ENCODE data around the gene TENT5A.

The TENT5A gene

DNA sequence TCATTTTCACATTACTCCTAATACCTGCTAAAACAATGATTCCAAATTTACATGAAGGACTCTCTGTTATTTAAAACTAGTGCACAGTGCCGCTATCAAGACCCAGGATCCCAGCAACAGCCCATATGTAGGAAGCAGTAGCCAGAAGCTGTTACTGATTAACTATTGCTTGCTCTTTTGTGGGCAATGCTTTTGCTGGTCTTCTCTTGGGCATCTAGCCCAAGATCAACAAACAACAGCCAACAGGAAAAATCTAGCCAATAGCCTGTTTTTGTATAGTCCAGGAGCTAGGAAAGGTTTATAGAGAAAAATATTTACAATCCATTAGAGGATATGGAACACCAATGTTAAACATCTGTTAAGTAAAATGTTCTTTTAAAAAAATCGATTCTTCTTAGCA lies 22.1 kb upstream of the TENT5A start:
- POLR2A ChIA-PET, result no interaction called here
- Histone ChIP-seq H3K9me3 (ENCODE audit: control insufficient read depth, insufficient read depth, low read depth, low read length) (no peaks in the 10 kb centered on the region), H3K4me1 (ENCODE audit: control insufficient read depth, insufficient read depth, low read length) (no peaks in the 10 kb centered on the region), H3K4me3 (ENCODE audit: low read depth, low read length) (no peak overlapping the region), H3K27ac (ENCODE audit: extremely low read depth, low read depth, low read length) (no peak overlapping the region), H3K36me3 (ENCODE audit: control insufficient read depth in 2 of 2, insufficient read depth in 1 of 2, low read length in 2 of 2) (no peaks in the 10 kb centered on the region)
- TF ChIP-seq, protein P1, sequence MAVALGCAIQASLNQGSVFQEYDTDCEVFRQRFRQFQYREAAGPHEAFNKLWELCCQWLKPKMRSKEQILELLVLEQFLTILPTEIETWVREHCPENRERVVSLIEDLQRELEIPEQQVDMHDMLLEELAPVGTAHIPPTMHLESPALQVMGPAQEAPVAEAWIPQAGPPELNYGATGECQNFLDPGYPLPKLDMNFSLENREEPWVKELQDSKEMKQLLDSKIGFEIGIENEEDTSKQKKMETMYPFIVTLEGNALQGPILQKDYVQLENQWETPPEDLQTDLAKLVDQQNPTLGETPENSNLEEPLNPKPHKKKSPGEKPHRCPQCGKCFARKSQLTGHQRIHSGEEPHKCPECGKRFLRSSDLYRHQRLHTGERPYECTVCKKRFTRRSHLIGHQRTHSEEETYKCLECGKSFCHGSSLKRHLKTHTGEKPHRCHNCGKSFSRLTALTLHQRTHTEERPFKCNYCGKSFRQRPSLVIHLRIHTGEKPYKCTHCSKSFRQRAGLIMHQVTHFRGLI (tag by site-specific recombination; IDR thresholded peaks at IDR 0.05), result no peak
- TF ChIP-seq ZFP69B (tag by site-specific recombination; IDR thresholded peaks at IDR 0.05) (no peak), TCF7L2 (IDR thresholded peaks at IDR 0.05; ENCODE audit: borderline replicate concordance, low read depth, low read length) (no peak), ZNF529 (tag by site-specific recombination; IDR thresholded peaks at IDR 0.05; ENCODE audit: insufficient replicate concordance) (no peak), ZFHX2 (tag by site-specific recombination; conservative IDR thresholded peaks at IDR 0.05) (no peak), GLIS1 (tag by site-specific recombination; IDR thresholded peaks at IDR 0.05) (no peak), ZNF311 (tag by site-specific recombination; IDR thresholded peaks at IDR 0.05; ENCODE audit: borderline replicate concordance) (no peak), ZNF654 (tag by site-specific recombination; IDR thresholded peaks at IDR 0.05; ENCODE audit: low read depth) (no peak)
- CTCF ChIA-PET, result interaction anchor here (0.6 kb wide), 1 partner anchor 8 kb away, joined by 3 read pairs; no protein-coding TSS in a partner anchor

DNA sequence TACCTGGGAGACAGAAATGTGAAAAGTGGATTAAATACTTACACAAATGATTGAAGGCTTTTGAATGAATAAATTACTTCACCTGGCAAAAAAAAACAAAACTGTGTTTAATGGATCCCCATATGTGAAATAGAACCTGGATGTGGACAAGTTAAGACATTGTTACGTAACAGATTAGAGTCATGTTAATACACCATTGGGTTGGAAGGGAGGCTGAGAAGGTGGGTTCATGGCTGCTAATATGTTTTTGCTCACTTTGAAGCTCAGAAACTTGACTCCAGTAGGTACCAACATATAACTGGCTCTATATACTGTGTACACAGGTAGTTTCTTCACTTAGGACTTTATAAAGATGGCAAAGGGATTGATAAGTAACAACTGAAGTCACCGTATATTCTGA lies 21.4 kb upstream of the TENT5A start:
- Histone ChIP-seq H3K36me3 (ENCODE audit: control insufficient read depth in 2 of 2, insufficient read depth in 1 of 2, low read length in 2 of 2) (no peaks in the 10 kb centered on the region), H3K4me3 (ENCODE audit: low read depth, low read length) (no peak overlapping the region), H3K9me3 (ENCODE audit: control insufficient read depth, insufficient read depth, low read depth, low read length) (no peaks in the 10 kb centered on the region), H3K27ac (ENCODE audit: extremely low read depth, low read depth, low read length) (no peak overlapping the region), H3K4me1 (ENCODE audit: control insufficient read depth, insufficient read depth, low read length) (no peaks in the 10 kb centered on the region)
- TF ChIP-seq ZNF112 (tag by site-specific recombination; IDR thresholded peaks at IDR 0.05) (no peak), ZNF302 (tag by site-specific recombination; IDR thresholded peaks at IDR 0.05; ENCODE audit: low read depth) (no peak), ZEB2 (tag by site-specific recombination; IDR thresholded peaks at IDR 0.05) (no peak), ZNF600 (tag by site-specific recombination; IDR thresholded peaks at IDR 0.05) (no peak)
- TF ChIP-seq, protein P2, sequence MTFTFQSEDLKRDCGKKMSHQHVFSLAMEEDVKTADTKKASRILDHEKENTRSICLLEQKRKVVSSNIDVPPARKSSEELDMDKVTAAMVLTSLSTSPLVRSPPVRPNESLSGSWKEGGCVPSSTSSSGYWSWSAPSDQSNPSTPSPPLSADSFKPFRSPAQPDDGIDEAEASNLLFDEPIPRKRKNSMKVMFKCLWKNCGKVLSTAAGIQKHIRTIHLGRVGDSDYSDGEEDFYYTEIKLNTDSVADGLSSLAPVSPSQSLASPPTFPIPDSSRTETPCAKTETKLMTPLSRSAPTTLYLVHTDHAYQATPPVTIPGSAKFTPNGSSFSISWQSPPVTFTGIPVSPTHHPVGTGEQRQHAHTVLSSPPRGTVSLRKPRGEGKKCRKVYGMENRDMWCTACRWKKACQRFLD (tag by site-specific recombination; IDR thresholded peaks at IDR 0.05), result no peak
- POLR2A ChIA-PET, result no interaction called here
- CTCF ChIA-PET, result no interaction called here

DNA sequence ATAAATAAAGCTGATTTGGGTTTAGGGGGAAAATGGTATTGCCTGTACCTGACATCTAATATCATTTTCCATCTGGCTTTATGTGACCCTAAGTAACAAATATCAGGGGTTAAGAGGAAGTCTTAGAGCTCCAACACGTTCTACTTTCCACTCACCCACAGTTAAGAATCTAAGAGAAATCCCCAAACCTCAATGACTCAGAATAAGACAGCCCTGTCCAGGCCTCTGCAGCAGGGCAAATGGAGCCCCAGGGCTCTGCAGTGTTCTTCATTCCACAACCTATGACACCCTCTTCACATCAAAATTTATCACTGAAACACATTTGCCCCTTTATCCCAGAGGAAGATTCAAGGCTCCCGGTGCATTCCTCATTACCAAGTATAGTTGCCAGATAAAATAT lies 20.3 kb upstream of the TENT5A start:
- TF ChIP-seq ZNF10 (tag by site-specific recombination; IDR thresholded peaks at IDR 0.05), result no peak
- no peak for TF ChIP-seq KLF10 (tag by site-specific recombination; IDR thresholded peaks at IDR 0.05)
- TF ChIP-seq, protein P3, sequence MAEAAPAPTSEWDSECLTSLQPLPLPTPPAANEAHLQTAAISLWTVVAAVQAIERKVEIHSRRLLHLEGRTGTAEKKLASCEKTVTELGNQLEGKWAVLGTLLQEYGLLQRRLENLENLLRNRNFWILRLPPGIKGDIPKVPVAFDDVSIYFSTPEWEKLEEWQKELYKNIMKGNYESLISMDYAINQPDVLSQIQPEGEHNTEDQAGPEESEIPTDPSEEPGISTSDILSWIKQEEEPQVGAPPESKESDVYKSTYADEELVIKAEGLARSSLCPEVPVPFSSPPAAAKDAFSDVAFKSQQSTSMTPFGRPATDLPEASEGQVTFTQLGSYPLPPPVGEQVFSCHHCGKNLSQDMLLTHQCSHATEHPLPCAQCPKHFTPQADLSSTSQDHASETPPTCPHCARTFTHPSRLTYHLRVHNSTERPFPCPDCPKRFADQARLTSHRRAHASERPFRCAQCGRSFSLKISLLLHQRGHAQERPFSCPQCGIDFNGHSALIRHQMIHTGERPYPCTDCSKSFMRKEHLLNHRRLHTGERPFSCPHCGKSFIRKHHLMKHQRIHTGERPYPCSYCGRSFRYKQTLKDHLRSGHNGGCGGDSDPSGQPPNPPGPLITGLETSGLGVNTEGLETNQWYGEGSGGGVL (tag by site-specific recombination; IDR thresholded peaks at IDR 0.05), result no peak
- no peak for TF ChIP-seq ZNF311 (tag by site-specific recombination; IDR thresholded peaks at IDR 0.05; ENCODE audit: borderline replicate concordance)
- TF ChIP-seq ZNF184 (tag by site-specific recombination; IDR thresholded peaks at IDR 0.05), result no peak
- TF ChIP-seq, protein P4, sequence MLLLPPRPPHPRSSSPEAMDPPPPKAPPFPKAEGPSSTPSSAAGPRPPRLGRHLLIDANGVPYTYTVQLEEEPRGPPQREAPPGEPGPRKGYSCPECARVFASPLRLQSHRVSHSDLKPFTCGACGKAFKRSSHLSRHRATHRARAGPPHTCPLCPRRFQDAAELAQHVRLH (tag by site-specific recombination; IDR thresholded peaks at IDR 0.05), result no peak
- TF ChIP-seq ZNF2 (tag by site-specific recombination; IDR thresholded peaks at IDR 0.05), result no peak
- no peak for TF ChIP-seq ZNF529 (tag by site-specific recombination; IDR thresholded peaks at IDR 0.05; ENCODE audit: insufficient replicate concordance)
- no peak for TF ChIP-seq ZNF140 (tag by site-specific recombination; IDR thresholded peaks at IDR 0.05)
- no peak for TF ChIP-seq HOXC10 (CRISPR knock-in tag; IDR thresholded peaks at IDR 0.05)
- no peak for TF ChIP-seq GLIS2 (tag by site-specific recombination; IDR thresholded peaks at IDR 0.05)
- Histone ChIP-seq H3K9me3 (ENCODE audit: control insufficient read depth, insufficient read depth, low read depth, low read length) (no peaks in the 10 kb centered on the region), H3K36me3 (ENCODE audit: control insufficient read depth in 2 of 2, insufficient read depth in 1 of 2, low read length in 2 of 2) (no peaks in the 10 kb centered on the region), H3K4me3 (ENCODE audit: low read depth, low read length) (no peak overlapping the region), H3K27ac (ENCODE audit: extremely low read depth, low read depth, low read length) (no peak overlapping the region), H3K4me1 (ENCODE audit: control insufficient read depth, insufficient read depth, low read length) (no peaks in the 10 kb centered on the region)
- ChIA-PET POLR2A (no interaction called here), CTCF (interaction anchor here (0.6 kb wide), 1 partner anchor 70 kb away, joined by 3 read pairs; no protein-coding TSS in a partner anchor)
